Gastrocnemius medialis (tissue), 4 donors: Measurements from ENCODE around the gene PNMA6F. TPM values are rescaled to one million over a fixed set of nuclear protein-coding genes. Genes with fewer than 3 reads are reported as not detected.

ENCODE experiments used
- ATAC-seq, 2 donors: fragments of 150-250 bp; one replicate each; pipeline ENCODE4 v1.9.1; 2016
- DNase-seq, 2 donors: peaks; one replicate each; pipeline ENCODE4 v3.0.0-alpha.2; 2019
- H3K27ac ChIP-seq, 4 donors: fragments of 200-600 bp; sonication (generic); 1 replicate in 1 of 4; 2 replicates in 3 of 4; pipeline ENCODE4 v1.5.1; 2016 to 2018; ENCODE audit warnings: mild to moderate bottlenecking in 2 of 4, moderate library complexity in 1 of 4
- H3K27me3 ChIP-seq, 3 donors: fragments of 200-600 bp; sonication (generic) in 2 of 3; 1 replicate in 1 of 3; 2 replicates in 2 of 3; pipeline versions ENCODE4 v1.5.1 to v1.6.0; 2016 to 2019; ENCODE audit warnings: mild to moderate bottlenecking in 1 of 3, moderate library complexity in 1 of 3
- H3K36me3 ChIP-seq, 2 donors: fragments of 200-600 bp; sonication (generic) in 1 of 2; one replicate each; pipeline ENCODE4 v1.5.1; 2017 to 2018
- H3K4me1 ChIP-seq, 2 donors: fragments of 200-600 bp; sonication (generic) in 1 of 2; one replicate each; pipeline ENCODE4 v1.5.1; 2016 to 2017; ENCODE audit warnings: mild to moderate bottlenecking in 2 of 2
- H3K4me3 ChIP-seq, 4 donors: fragments of 200-600 bp; sonication (generic) in 3 of 4; 1 replicate in 1 of 4; 2 replicates in 3 of 4; pipeline ENCODE4 v1.5.1; 2016 to 2019; ENCODE audit warnings: mild to moderate bottlenecking in 2 of 4
- H3K9me3 ChIP-seq, 3 donors: fragments of 200-600 bp; sonication (generic) in 2 of 3; 1 replicate in 1 of 3; 2 replicates in 2 of 3; pipeline ENCODE4 v1.5.1; 2016 to 2019
- POLR2A ChIP-seq, 2 donors: fragments of 450-650 bp; IDR thresholded peaks; one replicate each; pipeline ENCODE4 v1.6.1; 2017; ENCODE audit warnings: antibody characterized with exemption in 2 of 2, mild to moderate bottlenecking in 2 of 2, moderate library complexity in 2 of 2
- in situ Hi-C, 4 donors: fragments of 200-750 bp; cut with MboI; loops; one replicate each; pipeline versions ENCODE4 v1.15.0 to v1.8.0; 2017; ENCODE audit warnings: low sequenced_read_pairs in 4 of 4
- intact Hi-C: fragments of 100-400 bp; cut with DNase I; formaldehyde crosslinking; loops from one replicate; pipeline ENCODE4 v1.15.1; 2023; ENCODE audit warnings: low total_unique reads
- total RNA-seq, 4 donors: library from RNA; depleted of rRNA; stranded (reverse); fragments of >200 nt; gene quantifications; one replicate each; pipeline versions ENCODE4 v1.1.0 to v1.2.3, GENCODE V29; 2016
- TF ChIP-seq, protein P1 (sequence below), 5 experiments: fragments of 450-650 bp in 3 of 5; fragments of 200-600 bp in 2 of 5; sonication (generic) in 2 of 5; IDR thresholded peaks in 4 of 5; conservative IDR thresholded peaks in 1 of 5; 1 replicate in 4 of 5; 2 replicates in 1 of 5; pipeline ENCODE4 v1.5.1; 2016 to 2019; ENCODE audit warnings: antibody characterized with exemption in 5 of 5, mild to moderate bottlenecking in 3 of 5, moderate library complexity in 3 of 5

PNMA6F gene
- total RNA-seq, 4 donors from 2014 or later: not detected

DNA sequence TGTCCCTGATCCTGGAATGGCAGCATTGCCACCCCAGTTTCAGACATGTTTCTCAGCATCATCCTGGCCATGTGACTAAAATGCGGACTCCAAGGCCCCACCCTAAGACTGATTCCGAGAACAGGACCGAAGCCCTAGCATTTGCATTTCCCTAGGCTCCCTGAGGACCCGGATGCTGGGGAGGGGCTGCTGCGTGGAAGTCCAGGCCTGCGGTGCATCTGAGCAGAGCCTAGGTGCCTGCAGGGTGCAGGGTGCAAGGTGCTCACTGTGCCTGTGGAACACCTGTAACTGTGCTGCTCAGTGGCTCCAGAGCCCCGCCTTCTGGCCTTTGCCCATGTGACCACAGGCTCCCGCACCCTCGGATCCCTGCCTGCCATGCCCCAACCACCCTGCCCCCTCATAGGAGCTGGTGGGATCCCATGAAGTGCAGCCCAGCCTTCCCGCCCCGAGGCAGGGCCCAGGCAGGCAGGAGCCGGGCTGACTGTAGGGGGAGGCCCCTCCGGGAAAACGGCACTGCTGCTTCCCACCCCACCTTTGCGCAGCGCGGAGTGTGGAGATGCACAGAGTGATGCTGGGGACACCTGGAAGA is 14.9 kb downstream of the PNMA6F start:
- no peak for DNase-seq
- TF ChIP-seq, protein P1, sequence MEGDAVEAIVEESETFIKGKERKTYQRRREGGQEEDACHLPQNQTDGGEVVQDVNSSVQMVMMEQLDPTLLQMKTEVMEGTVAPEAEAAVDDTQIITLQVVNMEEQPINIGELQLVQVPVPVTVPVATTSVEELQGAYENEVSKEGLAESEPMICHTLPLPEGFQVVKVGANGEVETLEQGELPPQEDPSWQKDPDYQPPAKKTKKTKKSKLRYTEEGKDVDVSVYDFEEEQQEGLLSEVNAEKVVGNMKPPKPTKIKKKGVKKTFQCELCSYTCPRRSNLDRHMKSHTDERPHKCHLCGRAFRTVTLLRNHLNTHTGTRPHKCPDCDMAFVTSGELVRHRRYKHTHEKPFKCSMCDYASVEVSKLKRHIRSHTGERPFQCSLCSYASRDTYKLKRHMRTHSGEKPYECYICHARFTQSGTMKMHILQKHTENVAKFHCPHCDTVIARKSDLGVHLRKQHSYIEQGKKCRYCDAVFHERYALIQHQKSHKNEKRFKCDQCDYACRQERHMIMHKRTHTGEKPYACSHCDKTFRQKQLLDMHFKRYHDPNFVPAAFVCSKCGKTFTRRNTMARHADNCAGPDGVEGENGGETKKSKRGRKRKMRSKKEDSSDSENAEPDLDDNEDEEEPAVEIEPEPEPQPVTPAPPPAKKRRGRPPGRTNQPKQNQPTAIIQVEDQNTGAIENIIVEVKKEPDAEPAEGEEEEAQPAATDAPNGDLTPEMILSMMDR (IDR thresholded peaks at IDR 0.05 in 4 of 5, conservative IDR thresholded peaks at IDR 0.05 in 1 of 5): no peak
- TF ChIP-seq POLR2A (IDR thresholded peaks at IDR 0.05): no peak
- intact Hi-C loops (no loop called here), in situ Hi-C loops (no loop called here)
- Histone ChIP-seq H3K36me3 (no peaks in the 10 kb centered on the region), H3K4me3 (no peak overlapping the region), H3K27me3 (no peaks in the 10 kb centered on the region), H3K9me3 (no peaks in the 10 kb centered on the region), H3K27ac (no peak overlapping the region), H3K4me1 (no peaks in the 10 kb centered on the region)
- no peak for ATAC-seq

DNA sequence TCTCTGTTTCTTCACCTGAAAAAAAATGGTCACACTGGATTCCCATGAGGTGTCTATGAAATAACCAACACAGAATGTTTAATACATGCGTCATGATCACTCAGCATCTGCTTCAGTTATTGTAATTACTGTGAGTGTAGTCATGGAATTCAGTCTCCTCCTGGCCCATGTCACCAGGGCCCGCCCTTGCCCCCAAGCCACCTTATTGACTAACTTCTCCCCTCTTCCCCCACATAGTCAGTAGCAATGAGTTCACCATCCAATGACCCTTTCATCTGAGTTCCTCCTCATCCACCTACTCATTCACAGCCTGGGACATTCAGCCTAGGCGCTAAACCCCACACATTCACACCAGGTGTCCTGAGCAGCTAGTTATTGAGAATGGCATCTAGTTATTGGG is 15.6 kb downstream of the PNMA6F start:
- ATAC-seq: no peak
- TF ChIP-seq POLR2A (IDR thresholded peaks at IDR 0.05): no peak
- TF ChIP-seq, protein P1 (IDR thresholded peaks at IDR 0.05 in 4 of 5, conservative IDR thresholded peaks at IDR 0.05 in 1 of 5): no peak

DNA sequence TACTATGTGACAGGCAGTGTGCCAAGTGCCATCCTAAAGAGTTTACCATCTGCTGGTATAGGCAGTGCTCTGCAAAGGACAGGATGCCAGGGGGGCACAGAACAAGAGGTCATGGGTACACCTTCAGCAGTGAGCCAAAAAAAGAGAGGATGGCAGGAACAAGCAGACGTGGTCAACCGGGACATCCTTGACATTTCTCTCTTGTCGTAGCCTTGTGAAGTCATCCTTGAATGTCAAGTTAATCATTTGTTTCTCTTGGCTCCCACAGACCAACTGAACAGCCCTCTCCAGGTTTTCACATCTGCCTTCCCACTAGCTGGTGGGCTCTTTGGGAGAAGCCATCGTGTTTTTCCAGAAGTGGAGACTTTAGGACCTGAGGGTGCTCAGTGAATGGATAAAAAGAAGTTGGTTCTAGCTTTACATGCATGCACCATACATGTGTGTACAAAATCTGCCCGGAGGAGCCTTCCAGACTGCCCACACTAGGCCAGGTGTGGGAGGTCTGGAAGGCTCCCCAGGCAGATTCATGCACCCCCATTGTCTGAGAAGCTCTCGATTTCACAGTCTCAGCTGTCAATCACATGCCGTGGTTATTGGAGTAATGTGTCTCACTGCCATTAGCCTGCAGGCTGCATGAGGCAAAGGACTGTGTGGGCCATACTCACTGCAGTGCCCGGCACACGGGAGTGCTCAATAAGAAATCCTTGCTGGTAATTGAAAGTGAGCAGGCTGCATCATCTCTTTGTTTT is 16.4 kb downstream of the PNMA6F start:
- H3K4me3 ChIP-seq: no peak overlapping the region
- TF ChIP-seq, protein P1 (IDR thresholded peaks at IDR 0.05 in 4 of 5, conservative IDR thresholded peaks at IDR 0.05 in 1 of 5): no peak
- no peak for TF ChIP-seq POLR2A (IDR thresholded peaks at IDR 0.05)
- H3K27me3 ChIP-seq: no peaks in the 10 kb centered on the region
- H3K9me3 ChIP-seq: no peaks in the 10 kb centered on the region
- H3K27ac ChIP-seq: no peak overlapping the region
- no peaks in the 10 kb centered on the region for H3K36me3 ChIP-seq
- DNase-seq (no peak), ATAC-seq (no peak)
- H3K4me1 ChIP-seq: no peaks in the 10 kb centered on the region
- in situ Hi-C loops (no loop called here), intact Hi-C loops (no loop called here)

More for the DNA sequence above, 15.6 kb downstream of the PNMA6F start:
- no peaks in the 10 kb centered on the region for H3K9me3 ChIP-seq
- in situ Hi-C loops: no loop called here
- intact Hi-C loops: no loop called here
- H3K4me1 ChIP-seq: no peaks in the 10 kb centered on the region
- no peak overlapping the region for H3K4me3 ChIP-seq
- H3K27ac ChIP-seq: no peak overlapping the region
- no peaks in the 10 kb centered on the region for H3K36me3 ChIP-seq
- no peaks in the 10 kb centered on the region for H3K27me3 ChIP-seq
- no peak for DNase-seq

DNA sequence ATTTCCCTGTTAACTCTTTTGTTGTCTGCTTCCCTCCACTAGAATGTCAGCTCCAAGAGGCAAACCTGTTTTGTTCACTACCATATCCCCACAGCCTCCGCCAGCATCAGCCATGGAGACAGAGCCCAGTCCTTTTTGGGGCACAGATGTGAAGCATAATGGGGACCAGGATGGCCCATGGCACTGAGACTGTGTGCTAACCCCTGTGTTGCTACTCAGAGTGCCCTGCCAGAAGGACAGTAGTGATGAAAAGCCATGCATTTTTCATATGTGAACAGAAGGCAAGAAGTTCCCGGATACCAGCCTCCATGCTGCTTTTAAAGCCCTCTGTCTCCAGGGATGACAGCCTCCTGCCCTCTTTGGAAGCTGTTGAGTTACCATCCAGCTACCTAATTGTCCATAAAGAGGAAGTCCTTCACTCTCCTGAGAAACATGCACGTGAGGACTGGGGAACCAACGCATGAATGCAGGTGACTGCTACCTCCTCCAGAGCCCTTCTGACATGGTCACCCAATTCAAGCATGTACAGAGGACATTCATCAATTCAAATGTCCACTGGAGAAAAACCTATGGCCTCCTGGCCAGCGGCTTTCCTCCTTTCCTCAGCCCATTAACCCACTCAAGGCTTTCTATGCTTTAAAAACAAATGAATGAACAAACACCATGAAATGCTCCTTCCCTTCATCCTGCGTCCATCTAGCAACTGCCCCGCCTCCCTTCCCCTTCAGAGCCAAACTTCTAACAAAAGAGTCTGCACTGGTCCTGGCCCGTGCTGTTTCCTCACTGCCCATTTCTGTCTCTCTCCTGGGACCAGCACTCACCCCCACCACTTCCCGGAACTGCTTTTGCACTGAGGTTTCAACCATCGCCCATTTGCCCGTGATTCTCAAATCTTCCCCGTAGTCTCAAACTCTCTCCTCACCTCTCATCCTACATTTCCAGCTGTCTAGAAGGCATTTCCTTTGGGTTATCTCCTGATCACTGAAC is 18.0 kb downstream of the PNMA6F start:
- H3K9me3 ChIP-seq: no peaks in the 10 kb centered on the region
- intact Hi-C loops (no loop called here), in situ Hi-C loops (no loop called here)
- H3K36me3 ChIP-seq: no peaks in the 10 kb centered on the region
- DNase-seq: no peak
- TF ChIP-seq, protein P1 (IDR thresholded peaks at IDR 0.05 in 4 of 5, conservative IDR thresholded peaks at IDR 0.05 in 1 of 5): no peak
- no peak for TF ChIP-seq POLR2A (IDR thresholded peaks at IDR 0.05)
- no peak for ATAC-seq
- H3K4me3 ChIP-seq: no peak overlapping the region
- H3K27me3 ChIP-seq: no peaks in the 10 kb centered on the region
- H3K4me1 ChIP-seq: no peaks in the 10 kb centered on the region
- H3K27ac ChIP-seq: no peak overlapping the region
